Astrocyte of the cerebellum (primary cell): ENCODE results near the gene TIMM23.

Source experiments
- DNase-seq: peaks from one replicate; pipeline ENCODE4 v3.0.0-alpha.2; 2011; ENCODE audit warnings: low read depth
- H3K4me3 ChIP-seq: 2 replicates; pipeline ENCODE4 v1.5.1; 2011; ENCODE audit warnings: mild to moderate bottlenecking, low read depth, low read length, moderate library complexity
- in situ Hi-C: cut with HindIII; loops from 2 replicates; pipeline ENCODE4 v1.10.0; 2017; ENCODE audit warnings: low sequenced_read_pairs
- TF ChIP-seq, protein P1 (sequence below): IDR thresholded peaks from 2 replicates; pipeline ENCODE4 v1.5.1; 2012; ENCODE audit warnings: low read length, low read depth, moderate library complexity, mild to moderate bottlenecking; ENCODE audit errors: missing control alignments

TIMM23 gene

DNA sequence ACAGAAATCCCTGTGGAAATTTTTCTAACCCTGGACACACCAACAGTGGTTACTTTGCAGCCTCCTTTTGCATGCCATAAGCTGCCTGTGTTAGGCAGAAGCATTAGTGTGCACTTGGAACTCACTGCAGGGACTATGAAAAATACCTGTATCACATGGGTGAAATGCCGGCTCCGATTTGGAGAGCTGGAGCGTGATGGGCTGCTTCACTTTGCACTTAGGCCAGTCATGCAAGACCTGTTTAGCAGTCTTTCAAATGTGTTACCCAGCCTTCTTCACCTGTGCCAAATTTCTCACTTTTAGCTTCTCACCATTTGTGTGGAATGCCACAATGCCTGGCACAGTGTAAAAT, 46.9 kb downstream of the TIMM23 start:
- in situ Hi-C loops: no loop called here
- no peak for DNase-seq
- TF ChIP-seq, protein P1, sequence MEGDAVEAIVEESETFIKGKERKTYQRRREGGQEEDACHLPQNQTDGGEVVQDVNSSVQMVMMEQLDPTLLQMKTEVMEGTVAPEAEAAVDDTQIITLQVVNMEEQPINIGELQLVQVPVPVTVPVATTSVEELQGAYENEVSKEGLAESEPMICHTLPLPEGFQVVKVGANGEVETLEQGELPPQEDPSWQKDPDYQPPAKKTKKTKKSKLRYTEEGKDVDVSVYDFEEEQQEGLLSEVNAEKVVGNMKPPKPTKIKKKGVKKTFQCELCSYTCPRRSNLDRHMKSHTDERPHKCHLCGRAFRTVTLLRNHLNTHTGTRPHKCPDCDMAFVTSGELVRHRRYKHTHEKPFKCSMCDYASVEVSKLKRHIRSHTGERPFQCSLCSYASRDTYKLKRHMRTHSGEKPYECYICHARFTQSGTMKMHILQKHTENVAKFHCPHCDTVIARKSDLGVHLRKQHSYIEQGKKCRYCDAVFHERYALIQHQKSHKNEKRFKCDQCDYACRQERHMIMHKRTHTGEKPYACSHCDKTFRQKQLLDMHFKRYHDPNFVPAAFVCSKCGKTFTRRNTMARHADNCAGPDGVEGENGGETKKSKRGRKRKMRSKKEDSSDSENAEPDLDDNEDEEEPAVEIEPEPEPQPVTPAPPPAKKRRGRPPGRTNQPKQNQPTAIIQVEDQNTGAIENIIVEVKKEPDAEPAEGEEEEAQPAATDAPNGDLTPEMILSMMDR: no peak
- no peak overlapping the region for H3K4me3 ChIP-seq

DNA sequence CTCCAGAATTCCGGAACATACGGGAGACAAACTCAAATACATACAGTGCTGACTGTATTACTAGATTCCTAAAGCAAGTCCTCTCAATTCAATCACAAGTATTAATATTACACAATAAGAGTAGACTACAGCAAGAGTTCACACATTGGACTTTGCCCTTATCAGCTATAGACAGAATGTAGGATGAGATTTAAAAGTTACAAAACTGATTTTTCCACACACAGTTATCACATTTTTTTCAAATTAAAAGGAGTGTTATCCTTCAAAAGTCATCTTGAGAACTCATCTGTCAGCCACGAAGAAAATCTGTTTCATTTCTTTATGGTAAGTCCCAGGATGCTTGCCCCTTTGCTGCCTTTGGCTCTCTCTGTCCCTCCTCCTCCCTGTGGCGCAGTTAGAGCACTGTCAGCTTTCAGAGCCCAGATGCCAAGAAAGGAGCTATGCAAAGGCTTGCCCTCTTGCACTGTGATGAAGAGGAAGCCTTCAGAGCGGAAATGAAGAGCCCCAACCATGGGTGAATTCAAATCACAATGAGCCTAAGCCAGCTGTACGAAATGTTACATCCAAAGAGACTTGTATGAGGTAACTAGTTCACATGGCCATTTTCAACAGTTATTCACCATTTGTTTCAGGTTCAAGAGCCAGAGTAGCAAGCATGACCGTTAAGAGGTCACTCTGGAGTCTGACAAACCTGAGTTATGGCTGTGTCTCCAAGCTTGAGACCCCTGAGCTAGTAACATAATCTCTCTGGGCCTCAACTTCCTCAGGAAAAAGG, 47.5 kb downstream of the TIMM23 start:
- in situ Hi-C loops: no loop called here
- TF ChIP-seq, protein P1: no peak
- no peak overlapping the region for H3K4me3 ChIP-seq
- no peak for DNase-seq

DNA sequence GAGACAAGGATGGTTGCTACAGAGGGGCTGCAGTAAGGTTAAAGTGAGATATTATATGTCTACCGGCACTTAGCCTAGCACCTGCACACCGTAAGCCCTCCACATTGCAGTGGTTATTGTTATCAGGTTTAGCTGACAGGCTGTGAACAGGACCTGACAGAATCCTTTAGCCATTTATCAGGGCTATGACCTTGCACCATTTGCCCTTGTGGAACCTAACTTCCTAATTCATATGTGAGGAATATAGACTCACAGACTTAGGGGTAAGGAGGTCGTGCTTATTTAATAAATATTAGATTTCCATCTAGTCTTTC, 48.0 kb downstream of the TIMM23 start:
- DNase-seq: no peak
- in situ Hi-C loops: no loop called here
- H3K4me3 ChIP-seq: no peak overlapping the region
- TF ChIP-seq, protein P1: no peak

DNA sequence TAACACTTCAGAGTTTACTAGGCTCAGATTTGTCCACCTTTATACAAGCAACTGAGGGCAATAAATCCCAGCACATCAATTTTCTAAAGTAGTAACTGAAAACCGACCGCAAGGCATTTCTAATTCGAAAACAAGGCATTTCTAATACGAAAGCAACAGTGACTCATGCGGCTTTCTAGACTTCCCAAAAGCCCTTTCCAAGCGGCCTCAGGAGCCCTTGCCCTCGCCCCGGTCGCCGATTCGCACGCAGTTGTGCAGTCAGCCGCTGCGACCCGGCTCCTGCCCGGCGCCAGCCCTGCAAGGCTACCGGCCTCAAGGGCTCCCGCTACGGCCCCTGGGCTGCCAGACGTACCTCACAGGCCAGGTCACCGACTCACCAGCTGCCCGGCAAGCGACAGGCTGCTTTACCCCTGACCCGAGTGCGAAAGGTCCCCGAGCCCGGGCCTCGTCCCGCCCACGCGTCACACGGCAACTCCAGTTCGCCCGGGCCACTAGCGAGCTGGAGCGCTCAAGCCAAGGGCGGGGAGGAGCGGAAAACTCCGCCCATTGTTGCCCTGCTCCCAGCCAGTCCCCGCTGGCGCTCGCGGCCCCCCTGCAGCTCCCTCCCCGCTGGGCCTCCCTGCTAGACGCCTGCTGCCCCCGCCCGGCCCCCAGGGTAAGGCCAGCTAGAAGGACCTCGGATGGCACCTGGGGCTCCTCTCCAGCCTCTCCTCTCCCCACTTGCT, 50.9 kb downstream of the TIMM23 start:
- TF ChIP-seq, protein P1: no peak
- in situ Hi-C loops: no loop called here
- peak; percentile 87 for DNase-seq
- peak overlapping the region; percentile 54 for H3K4me3 ChIP-seq

DNA sequence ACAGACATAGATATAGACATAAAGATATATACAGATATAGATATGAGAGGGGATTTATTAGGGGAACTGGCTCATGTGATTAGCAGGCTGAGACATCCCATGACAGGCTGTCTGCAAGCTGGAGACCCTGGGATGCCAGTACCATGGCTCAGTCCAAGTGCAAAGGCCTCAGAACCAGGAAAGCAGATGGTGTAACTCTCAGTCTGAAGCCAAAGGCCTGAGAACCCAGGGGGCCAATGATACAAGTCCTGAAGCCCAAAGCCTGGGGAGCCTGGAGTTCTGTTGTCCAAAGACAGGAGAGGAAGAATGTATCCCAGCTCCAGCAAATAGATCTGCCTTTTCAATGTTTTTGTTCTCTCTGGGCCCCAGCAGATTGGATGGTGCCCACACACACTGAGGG, 52.7 kb downstream of the TIMM23 start:
- in situ Hi-C loops: no loop called here
- TF ChIP-seq, protein P1: no peak
- H3K4me3 ChIP-seq: no peak overlapping the region
- DNase-seq: no peak

DNA sequence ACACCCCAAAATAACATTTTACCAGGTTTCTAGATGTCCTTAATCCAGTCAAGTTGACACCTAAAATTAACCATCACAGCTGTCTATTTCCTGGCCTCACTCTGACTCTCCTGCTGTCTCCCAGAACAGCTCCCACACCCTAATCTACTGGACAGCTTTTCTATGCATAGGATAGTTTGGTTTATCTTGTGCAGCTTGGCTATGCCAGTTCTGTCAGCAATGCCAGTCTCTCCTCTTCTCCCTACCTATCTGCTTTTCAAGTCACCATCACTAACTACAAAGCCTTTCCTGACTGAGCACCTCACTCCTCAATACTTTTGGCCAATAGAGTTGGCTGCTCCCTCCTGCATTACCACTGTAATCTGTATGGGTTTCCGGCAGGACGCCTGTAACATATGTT, 53.1 kb downstream of the TIMM23 start:
- DNase-seq: no peak
- TF ChIP-seq, protein P1: no peak
- H3K4me3 ChIP-seq: no peak overlapping the region
- in situ Hi-C loops: no loop called here
